Ishikawa (cell line): ENCODE results near the gene AP5S1.

Experiments used
- CEBPB ChIP-seq: IDR thresholded peaks from 2 replicates; pipeline ENCODE4 v1.6.1; 2012
- CREB1 ChIP-seq: IDR thresholded peaks from 2 replicates; pipeline ENCODE4 v1.6.1; 2012; ENCODE audit warnings: low read depth
- EGR1 ChIP-seq: IDR thresholded peaks from 2 replicates; pipeline ENCODE4 v1.6.1; 2012
- EP300 ChIP-seq: IDR thresholded peaks from 2 replicates; pipeline ENCODE4 v1.6.1; 2012; ENCODE audit warnings: borderline replicate concordance
- FOXM1 ChIP-seq: IDR thresholded peaks from 2 replicates; pipeline ENCODE4 v1.6.1; 2012; ENCODE audit warnings: low read depth, borderline replicate concordance
- NFIC ChIP-seq: IDR thresholded peaks from 2 replicates; pipeline ENCODE4 v1.6.1; 2012
- RAD21 ChIP-seq: IDR thresholded peaks from 2 replicates; pipeline ENCODE4 v1.6.1; 2012; ENCODE audit warnings: low read depth
- REST ChIP-seq: IDR thresholded peaks from 2 replicates; pipeline ENCODE4 v1.6.1; 2012; ENCODE audit warnings: low read depth, mild to moderate bottlenecking
- TAF1 ChIP-seq: IDR thresholded peaks from 2 replicates; pipeline ENCODE4 v1.6.1; 2012; ENCODE audit warnings: low read depth, mild to moderate bottlenecking
- TCF12 ChIP-seq: IDR thresholded peaks from 2 replicates; pipeline ENCODE4 v1.6.1; 2012; ENCODE audit warnings: low read depth
- TEAD4 ChIP-seq: IDR thresholded peaks from 2 replicates; pipeline ENCODE4 v1.6.1; 2012
- USF1 ChIP-seq: IDR thresholded peaks from 2 replicates; pipeline ENCODE4 v1.6.1; 2012
- YY1 ChIP-seq: IDR thresholded peaks from 2 replicates; pipeline ENCODE4 v1.6.1; 2012; ENCODE audit warnings: low read depth
- ZBTB7A ChIP-seq: IDR thresholded peaks from 2 replicates; pipeline ENCODE4 v1.6.1; 2012; ENCODE audit warnings: low read depth
- TF ChIP-seq, protein P1 (sequence below): IDR thresholded peaks from 2 replicates; pipeline ENCODE4 v1.6.1; 2012

The AP5S1 gene

DNA sequence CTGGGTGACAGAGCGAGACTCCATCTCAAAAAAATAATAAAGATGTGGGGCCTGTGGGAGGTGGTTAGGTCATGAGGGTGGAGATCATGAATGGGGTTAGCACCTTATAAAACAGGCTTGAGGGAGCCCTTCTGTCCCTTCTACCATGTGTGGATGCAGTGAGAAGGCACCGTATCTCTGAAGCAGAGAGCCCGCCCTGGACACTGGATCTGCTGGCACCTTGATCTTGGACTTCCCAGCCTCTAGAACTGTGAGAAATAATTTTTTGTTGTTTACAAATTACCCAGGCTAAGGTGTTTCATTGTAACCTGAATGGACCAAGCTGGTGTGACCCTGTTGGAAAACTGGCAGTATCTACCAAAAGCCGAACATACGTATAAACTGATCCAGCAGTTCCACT lies 53.2 kb downstream of the AP5S1 start:
- no peak for TF ChIP-seq RAD21
- TF ChIP-seq EP300: no peak
- no peak for TF ChIP-seq CEBPB
- no peak for TF ChIP-seq EGR1
- TF ChIP-seq FOXM1: no peak
- TF ChIP-seq TEAD4: no peak
- TF ChIP-seq, protein P1, sequence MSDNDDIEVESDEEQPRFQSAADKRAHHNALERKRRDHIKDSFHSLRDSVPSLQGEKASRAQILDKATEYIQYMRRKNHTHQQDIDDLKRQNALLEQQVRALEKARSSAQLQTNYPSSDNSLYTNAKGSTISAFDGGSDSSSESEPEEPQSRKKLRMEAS: no peak
- TF ChIP-seq TAF1: no peak
- TF ChIP-seq TCF12: no peak
- TF ChIP-seq NFIC: no peak
- no peak for TF ChIP-seq USF1
- no peak for TF ChIP-seq REST
- no peak for TF ChIP-seq YY1
- TF ChIP-seq ZBTB7A: no peak
- no peak for TF ChIP-seq CREB1

DNA sequence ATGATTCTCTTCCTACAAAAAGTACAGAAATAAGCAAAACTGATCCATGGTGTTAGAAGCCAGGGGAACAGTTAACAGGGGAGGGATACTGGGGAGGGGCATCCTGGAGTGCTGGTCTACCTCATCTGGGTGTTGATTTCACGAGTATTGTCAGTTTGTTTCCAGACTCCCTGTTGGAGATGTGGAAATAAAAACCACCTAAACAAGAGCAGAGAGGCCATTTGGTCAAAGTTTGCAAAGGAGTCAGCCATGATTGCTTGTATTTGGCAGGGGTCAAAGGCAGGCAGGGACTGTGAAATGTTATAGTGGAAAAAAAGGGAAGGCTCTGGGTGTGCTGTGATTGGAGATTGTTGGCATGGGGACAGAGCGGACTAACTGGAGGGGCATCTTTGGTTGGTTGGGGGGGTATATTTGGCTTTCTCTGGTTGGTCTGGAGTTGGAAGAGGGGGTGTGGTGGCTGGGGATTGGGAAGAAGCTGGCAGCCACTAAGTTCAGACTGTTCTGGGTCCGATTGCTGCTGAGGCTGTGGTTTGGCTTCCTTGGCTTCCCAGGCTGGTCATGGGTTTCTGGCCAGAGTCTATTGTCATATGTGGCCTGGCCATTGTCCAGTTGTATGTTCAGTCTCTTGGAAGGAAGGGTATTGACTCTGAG lies 54.0 kb downstream of the AP5S1 start:
- TF ChIP-seq EGR1 (no peak), NFIC (no peak), ZBTB7A (no peak), TEAD4 (no peak), REST (no peak), EP300 (no peak)

DNA sequence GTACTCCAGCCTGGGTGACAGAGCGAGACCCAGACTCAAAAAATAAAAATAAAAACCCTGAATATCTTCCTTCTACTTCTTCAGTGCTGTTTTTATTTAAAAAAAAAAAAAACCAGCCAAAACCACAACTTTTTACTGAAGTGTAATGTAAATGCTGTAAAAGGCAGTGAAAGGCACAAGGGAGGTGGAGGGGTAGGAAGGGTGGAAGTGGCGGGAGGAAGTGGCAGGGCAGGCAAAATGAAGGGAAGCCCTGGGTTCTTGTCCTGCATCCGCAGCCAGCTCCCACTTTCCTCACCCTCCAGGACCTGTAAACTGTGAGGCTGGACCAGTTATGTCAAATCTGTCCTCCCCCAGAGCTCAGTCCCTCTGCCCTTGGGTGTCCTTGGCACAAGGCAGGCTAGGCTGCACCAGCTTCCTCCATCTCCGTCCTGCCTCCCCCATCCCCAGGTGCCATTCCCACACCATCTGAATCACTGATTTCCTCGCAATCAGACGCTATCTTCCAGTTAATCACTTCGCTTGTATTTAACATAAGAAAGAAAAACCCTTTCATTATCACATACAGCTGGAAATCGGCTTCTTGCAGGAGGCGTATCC lies 55.1 kb downstream of the AP5S1 start:
- TF ChIP-seq NFIC (no peak), TCF12 (no peak), RAD21 (no peak), TAF1 (no peak), EP300 (no peak), ZBTB7A (no peak), TEAD4 (no peak), CREB1 (no peak), CEBPB (no peak), FOXM1 (no peak), REST (no peak), USF1 (no peak), EGR1 (no peak), YY1 (no peak)
- TF ChIP-seq, protein P1: no peak

DNA sequence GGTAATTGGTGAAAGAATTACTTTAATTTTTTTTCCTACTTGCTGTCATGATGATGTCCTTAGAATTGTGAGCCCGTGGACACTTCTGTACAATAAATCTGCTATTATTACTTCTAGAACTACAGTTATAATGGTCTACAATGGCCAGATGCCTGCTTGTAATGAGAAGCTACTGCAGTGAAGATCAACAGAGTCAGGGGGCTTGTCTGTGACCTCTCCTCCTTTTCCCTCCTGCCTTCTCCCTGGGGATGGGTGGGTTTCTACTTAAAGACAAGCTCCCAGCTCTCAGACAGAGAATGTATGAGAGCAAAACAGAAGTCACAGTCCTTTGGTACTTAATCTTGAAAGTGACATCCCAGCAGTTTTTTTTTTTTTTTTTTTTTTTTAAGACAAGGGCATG lies 55.7 kb downstream of the AP5S1 start:
- TF ChIP-seq TCF12 (no peak), CEBPB (no peak), NFIC (no peak), FOXM1 (no peak), YY1 (no peak), REST (no peak), TEAD4 (no peak), RAD21 (no peak), ZBTB7A (no peak)
